Astrocyte (in vitro differentiated cells and primary cell): ENCODE measurements around the gene CCT8L2. TPM values are rescaled to one million over a fixed set of nuclear protein-coding genes. Genes with fewer than 3 reads are reported as not detected.
"Not testable (repeated sequence)": the region's sequence is repeated elsewhere in the genome, so short reads cannot be mapped to it uniquely, and the experiment has no call there.

ENCODE experiments used
- DNase-seq: peaks from one replicate; pipeline ENCODE4 v3.0.0-alpha.2; 2010; ENCODE audit warnings: low read depth
- FAIRE-seq: peaks from 2 replicates; lab custom pipeline; 2011; peaks lifted over from hg19 to GRCh38; lab: Jason Lieb, UNC
- H2AFZ ChIP-seq: 2 replicates; pipeline ENCODE4 v1.6.0; 2012; ENCODE audit warnings: low read depth, low read length, inconsistent platforms
- H3K27ac ChIP-seq: 2 replicates; pipeline ENCODE4 v1.5.1; 2011; ENCODE audit warnings: low read depth, low read length, inconsistent platforms
- H3K27me3 ChIP-seq: 2 replicates; pipeline ENCODE4 v1.6.0; 2011; ENCODE audit warnings: low read length, inconsistent platforms; ENCODE audit not compliant: insufficient read depth
- H3K36me3 ChIP-seq: 2 replicates; pipeline ENCODE4 v1.5.1; 2011; ENCODE audit warnings: low read length, inconsistent platforms; ENCODE audit not compliant: insufficient read depth
- H3K4me1 ChIP-seq: 2 replicates; pipeline ENCODE4 v1.5.1; 2011; ENCODE audit warnings: low read length, inconsistent platforms; ENCODE audit not compliant: insufficient read depth
- H3K4me2 ChIP-seq: 2 replicates; pipeline ENCODE4 v1.6.0; 2012; ENCODE audit warnings: low read length, inconsistent platforms
- H3K4me3 ChIP-seq: 2 replicates; pipeline ENCODE4 v1.5.1; 2011; ENCODE audit warnings: low read depth, mild to moderate bottlenecking, low read length, inconsistent platforms; ENCODE audit not compliant: insufficient read depth
- H3K79me2 ChIP-seq: 2 replicates; pipeline ENCODE4 v1.6.0; 2012; ENCODE audit warnings: mild to moderate bottlenecking, low read length, inconsistent platforms; ENCODE audit not compliant: insufficient read depth
- H3K9ac ChIP-seq: 2 replicates; pipeline ENCODE4 v1.6.0; 2012; ENCODE audit warnings: mild to moderate bottlenecking, low read length, inconsistent platforms
- H3K9me3 ChIP-seq: 2 replicates; pipeline ENCODE4 v1.5.1; 2012; ENCODE audit warnings: low read depth, mild to moderate bottlenecking, low read length, inconsistent platforms; ENCODE audit not compliant: insufficient read depth
- H4K20me1 ChIP-seq: 2 replicates; pipeline ENCODE4 v1.6.0; 2012; ENCODE audit warnings: low read length, inconsistent platforms; ENCODE audit not compliant: insufficient read depth
- H3K27ac Mint-ChIP-seq: one replicate; pipeline ENCODE4 v1.8.0; 2021; ENCODE audit warnings: mild to moderate bottlenecking, mixed read lengths; ENCODE audit not compliant: unreplicated experiment
- H3K27me3 Mint-ChIP-seq: one replicate; pipeline ENCODE4 v1.8.0; 2021; ENCODE audit warnings: low read depth, mixed read lengths; ENCODE audit not compliant: unreplicated experiment
- H3K36me3 Mint-ChIP-seq: one replicate; pipeline ENCODE4 v1.8.0; 2021; ENCODE audit warnings: low read depth, mixed read lengths; ENCODE audit not compliant: unreplicated experiment
- H3K4me1 Mint-ChIP-seq: one replicate; pipeline ENCODE4 v1.8.0; 2021; ENCODE audit warnings: low read depth, mixed read lengths; ENCODE audit not compliant: unreplicated experiment
- H3K4me3 Mint-ChIP-seq: one replicate; pipeline ENCODE4 v1.8.0; 2021; ENCODE audit warnings: mild to moderate bottlenecking, moderate library complexity, mixed read lengths; ENCODE audit not compliant: unreplicated experiment
- H3K9me3 Mint-ChIP-seq: one replicate; pipeline ENCODE4 v1.8.0; 2021; ENCODE audit warnings: mild to moderate bottlenecking, mixed read lengths; ENCODE audit not compliant: unreplicated experiment
- CTCF ChIP-seq: IDR thresholded peaks from 2 replicates; pipeline ENCODE4 v1.5.1; 2011; ENCODE audit warnings: low read depth, mild to moderate bottlenecking, inconsistent platforms, low read length, moderate library complexity; ENCODE audit not compliant: insufficient read depth
- EZH2 ChIP-seq: IDR thresholded peaks from 2 replicates; pipeline ENCODE4 v1.6.1; 2012; ENCODE audit warnings: mild to moderate bottlenecking, low read length, inconsistent platforms; ENCODE audit not compliant: insufficient read depth
- total RNA-seq: library from RNA; stranded (reverse); gene quantifications from 2 replicates; pipeline ENCODE4 v1.2.1, GENCODE V29; 2021

Gene CCT8L2
- total RNA-seq, 1 donor from 2014 or later = not detected

GRCh38 chr22:16594026-16594425, 1.4 kb upstream of the CCT8L2 start:
- DNase-seq = no peak
- no peaks in the 10 kb centered on the region for H3K79me2 ChIP-seq
- H3K9ac ChIP-seq = no peak overlapping the region
- no peak for TF ChIP-seq CTCF
- no peak for TF ChIP-seq EZH2
- no peaks in the 10 kb centered on the region for H3K9me3 ChIP-seq
- H2AFZ ChIP-seq = no peak overlapping the region
- Mint-ChIP-seq H3K27me3 (no peaks in the 10 kb centered on the region), H3K9me3 (peaks cover 20% of the 10 kb centered on the region), H3K4me1 (no peaks in the 10 kb centered on the region), H3K36me3 (no peaks in the 10 kb centered on the region), H3K4me3 (no peak overlapping the region), H3K27ac (no peak overlapping the region)
- H3K36me3 ChIP-seq = no peaks in the 10 kb centered on the region
- FAIRE-seq = no peak
- no peak overlapping the region for H3K27ac ChIP-seq
- H3K4me1 ChIP-seq = no peaks in the 10 kb centered on the region
- H3K27me3 ChIP-seq = no peaks in the 10 kb centered on the region
- H4K20me1 ChIP-seq = no peaks in the 10 kb centered on the region
- no peak overlapping the region for H3K4me2 ChIP-seq
- H3K4me3 ChIP-seq = no peak overlapping the region

- H3K4me3 ChIP-seq, H2AFZ ChIP-seq, H3K27ac ChIP-seq, H3K79me2 ChIP-seq, H3K9ac ChIP-seq, H3K27me3 Mint-ChIP-seq, H3K4me1 ChIP-seq, H3K9me3 ChIP-seq, FAIRE-seq, H3K4me2 ChIP-seq, H3K36me3 Mint-ChIP-seq, H3K27me3 ChIP-seq, H3K4me1 Mint-ChIP-seq, DNase-seq, H3K36me3 ChIP-seq, H4K20me1 ChIP-seq, H3K27ac Mint-ChIP-seq, H3K4me3 Mint-ChIP-seq: not testable (repeated sequence)
- H3K9me3 Mint-ChIP-seq = peaks cover 21% of the 10 kb centered on the region
These were observed 379 bp downstream of the CCT8L2 start for GRCh38 chr22:16592231-16592630.

GRCh38 chr22:16591136-16591535, 1.5 kb downstream of the CCT8L2 start:
- H3K36me3 ChIP-seq, H3K27ac ChIP-seq, H2AFZ ChIP-seq, H3K4me3 ChIP-seq, H3K27me3 ChIP-seq, H3K27ac Mint-ChIP-seq, H3K9me3 ChIP-seq, H3K27me3 Mint-ChIP-seq, H3K36me3 Mint-ChIP-seq, H4K20me1 ChIP-seq, H3K4me2 ChIP-seq, FAIRE-seq, DNase-seq, H3K9ac ChIP-seq, H3K4me1 Mint-ChIP-seq, H3K4me3 Mint-ChIP-seq, H3K4me1 ChIP-seq, H3K79me2 ChIP-seq: not testable (repeated sequence)
- peaks cover 22% of the 10 kb centered on the region for H3K9me3 Mint-ChIP-seq

DNA sequence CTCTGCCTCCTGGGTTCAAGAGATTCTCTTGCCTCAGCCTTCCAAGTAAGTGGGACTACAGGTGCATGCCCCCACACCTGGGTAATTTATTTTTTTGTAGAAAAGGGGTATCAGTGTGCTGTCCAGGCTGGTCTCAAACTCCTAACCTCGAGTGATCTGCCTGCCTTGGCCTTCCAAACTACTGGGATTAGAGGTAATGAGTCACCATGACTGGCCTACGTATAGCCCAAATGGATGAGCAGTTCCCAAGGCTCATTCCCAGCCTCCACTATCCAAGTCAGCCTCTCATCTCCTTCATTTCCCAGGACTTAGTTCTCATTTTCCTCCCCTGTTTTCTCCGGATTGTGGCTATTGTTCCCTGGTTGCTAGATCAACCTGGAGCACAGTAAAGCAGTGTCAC, 5.6 kb downstream of the CCT8L2 start:
- H3K27ac ChIP-seq = no peak overlapping the region
- no peak for DNase-seq
- no peaks in the 10 kb centered on the region for H3K4me1 ChIP-seq
- H3K79me2 ChIP-seq = no peaks in the 10 kb centered on the region
- Mint-ChIP-seq H3K4me3 (no peak overlapping the region), H3K9me3 (peaks cover 28% of the 10 kb centered on the region), H3K27me3 (no peaks in the 10 kb centered on the region), H3K27ac (no peak overlapping the region), H3K4me1 (no peaks in the 10 kb centered on the region), H3K36me3 (no peaks in the 10 kb centered on the region)
- no peak for FAIRE-seq
- H4K20me1 ChIP-seq = no peaks in the 10 kb centered on the region
- no peak for TF ChIP-seq CTCF
- TF ChIP-seq EZH2 = no peak
- no peaks in the 10 kb centered on the region for H3K9me3 ChIP-seq
- H3K9ac ChIP-seq = no peak overlapping the region
- no peak overlapping the region for H2AFZ ChIP-seq
- H3K4me3 ChIP-seq = no peak overlapping the region
- H3K27me3 ChIP-seq = no peaks in the 10 kb centered on the region
- H3K36me3 ChIP-seq = no peaks in the 10 kb centered on the region
- no peak overlapping the region for H3K4me2 ChIP-seq
